HG02642 (cell line): Measurements from ENCODE around the gene HERC3.

ENCODE experiments used
- ATAC-seq: cut with Tn5 transposase; IDR thresholded peaks from one replicate; pipeline ENCODE4 v1.9.1; 2021; ENCODE audit warnings: mild to moderate bottlenecking; ENCODE audit not compliant: unreplicated experiment, poor library complexity

The HERC3 gene

GRCh38 chr4:88591787-88592599 is at the start of gene HERC3:
HERC3 (plus strand) TSS chr4:88592480; CDS start chr4:88605824, 13,344 bp downstream.
- peak; percentile 98 for ATAC-seq

DNA sequence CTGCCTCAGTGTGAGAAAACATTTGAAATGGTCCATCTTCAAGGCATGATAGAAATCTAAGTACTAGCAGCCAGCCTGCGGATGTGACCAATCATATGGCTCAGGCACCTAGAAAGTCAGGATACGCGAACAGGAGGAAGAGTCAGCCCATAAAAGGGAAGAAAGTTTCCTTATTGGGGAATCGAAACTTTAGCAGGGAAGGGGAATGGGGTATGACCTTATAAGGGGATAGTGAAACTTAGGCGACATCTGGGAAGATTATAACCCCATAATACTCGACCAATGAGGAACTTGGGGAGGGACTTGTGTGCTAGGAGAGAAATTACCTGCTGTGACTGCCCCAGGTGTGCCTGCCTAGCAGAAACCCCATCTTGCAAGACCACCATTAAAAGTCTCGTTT is 42.5 kb upstream of the HERC3 start:
- no peak for ATAC-seq

DNA sequence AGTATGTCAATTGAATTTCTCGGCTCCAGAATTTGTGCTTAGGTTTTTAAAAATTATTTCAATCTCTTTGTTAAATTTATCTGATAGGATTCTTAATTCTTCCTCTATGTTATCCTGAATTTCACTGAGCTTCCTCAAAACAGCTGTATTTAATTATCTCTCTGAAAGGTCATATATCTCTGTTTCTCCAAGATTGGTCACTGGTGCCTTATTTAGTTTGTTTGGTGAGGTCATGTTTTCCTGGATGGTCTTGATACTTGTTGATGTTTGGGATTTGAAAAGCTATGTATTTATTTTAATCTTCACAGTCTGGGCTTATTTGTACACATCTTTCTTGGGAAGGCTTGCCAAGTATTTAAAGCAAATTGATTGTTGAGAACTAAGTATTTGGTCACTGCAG is 24.7 kb upstream of the HERC3 start:
- no peak for ATAC-seq

DNA sequence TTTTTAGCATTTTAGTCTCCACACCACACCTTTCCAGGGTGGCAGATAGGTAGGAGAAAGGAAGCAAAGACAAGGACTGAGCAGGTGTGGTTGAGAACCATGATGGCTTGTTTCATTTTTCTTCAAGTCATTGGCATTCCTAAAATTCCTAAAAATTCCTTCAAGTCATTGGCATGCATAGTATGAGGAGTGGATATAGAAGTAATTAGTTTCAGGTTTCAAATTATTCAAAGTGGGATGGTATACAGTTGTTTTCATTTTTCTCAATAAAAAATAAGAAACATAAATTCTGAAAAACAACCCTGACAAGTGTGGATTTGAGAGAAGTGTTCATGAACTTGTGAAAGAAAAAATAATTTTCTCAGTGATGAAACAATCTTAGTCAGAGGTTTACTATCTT is 22.3 kb upstream of the HERC3 start:
- ATAC-seq, result no peak

GRCh38 chr4:88573276-88573980 is 18.9 kb upstream of the HERC3 start:
- ATAC-seq, result no peak

- ATAC-seq, result no peak
Measured at GRCh38 chr4:88573995-88574394, 18.3 kb upstream of the HERC3 start.

GRCh38 chr4:88575186-88575585 is 17.1 kb upstream of the HERC3 start:
- no peak for ATAC-seq

GRCh38 chr4:88582493-88582892 is 9.8 kb upstream of the HERC3 start:
- ATAC-seq, result no peak

GRCh38 chr4:88583631-88584470 is 8.4 kb upstream of the HERC3 start:
- ATAC-seq, result no peak

DNA sequence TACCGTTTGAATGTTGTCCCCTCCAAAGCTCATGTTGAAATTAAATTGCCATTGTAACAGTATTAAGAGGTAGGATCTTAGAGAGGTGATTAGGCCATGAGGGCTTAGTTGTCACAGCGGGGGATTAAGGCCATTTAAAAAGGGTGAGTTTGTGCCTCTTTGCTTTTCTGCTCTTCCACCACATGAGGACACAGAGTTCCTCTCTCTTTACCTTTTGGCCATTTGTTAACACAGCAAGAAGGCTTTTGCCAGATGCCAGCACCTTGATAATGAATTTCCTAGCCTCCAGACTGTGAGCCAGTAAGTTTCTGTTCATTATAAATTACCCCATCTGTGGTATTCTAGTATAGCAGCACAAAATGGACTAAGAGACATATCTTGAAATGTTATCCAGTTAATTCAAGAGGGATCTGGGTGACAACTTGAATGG is 7.8 kb upstream of the HERC3 start:
- ATAC-seq, result no peak

GRCh38 chr4:88585917-88586316 is 6.4 kb upstream of the HERC3 start:
- no peak for ATAC-seq

GRCh38 chr4:88587306-88587705 is 5.0 kb upstream of the HERC3 start:
- ATAC-seq, result no peak

GRCh38 chr4:88592600-88593448 is 544 bp downstream of the HERC3 start:
- ATAC-seq, result peak; percentile 84

DNA sequence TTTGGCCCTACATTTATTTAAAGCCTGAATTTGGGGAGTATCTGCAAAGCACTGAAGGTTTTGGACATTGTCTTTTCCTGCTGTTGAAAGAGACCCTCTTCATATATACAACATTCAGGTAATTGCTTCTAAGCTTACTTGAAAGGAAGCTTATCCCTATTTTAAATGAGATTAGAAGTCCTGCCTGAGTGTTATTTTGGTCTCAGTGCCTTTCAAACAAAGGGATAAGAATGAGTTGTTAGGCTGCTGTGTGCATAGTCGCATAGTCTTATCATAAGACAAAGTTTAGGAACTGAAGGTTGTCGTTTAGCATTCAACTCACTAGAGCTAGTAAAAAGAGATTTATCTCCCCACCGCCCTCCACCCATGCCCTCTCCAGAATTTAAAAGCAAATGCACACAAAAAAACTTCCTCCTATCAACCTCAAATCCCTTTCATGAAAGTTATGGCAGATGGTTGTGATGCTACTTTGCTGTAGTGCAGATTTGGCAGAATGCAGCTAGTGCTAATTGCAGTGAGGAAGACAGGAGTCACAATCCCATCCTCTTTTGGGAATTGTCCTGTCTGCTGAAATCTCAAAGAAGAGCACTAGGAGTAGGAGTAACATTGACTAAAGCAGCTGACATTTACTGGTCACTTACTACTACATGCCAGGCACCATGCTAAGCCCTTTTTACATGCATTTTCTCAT is 5.8 kb downstream of the HERC3 start:
- ATAC-seq, result no peak

GRCh38 chr4:88599298-88599697 is 7.0 kb downstream of the HERC3 start:
- no peak for ATAC-seq

GRCh38 chr4:88599714-88600113 is 7.4 kb downstream of the HERC3 start:
- no peak for ATAC-seq

GRCh38 chr4:88600176-88600838 is 8.0 kb downstream of the HERC3 start:
- no peak for ATAC-seq

GRCh38 chr4:88604978-88605678 is 12.8 kb downstream of the HERC3 start:
- no peak for ATAC-seq
